Muscle layer of colon (tissue), 2 donors: ENCODE results near the gene ROR2.

ENCODE experiments used
- H3K27ac ChIP-seq: one replicate; pipeline ENCODE4 v1.7.0; 2013; ENCODE audit warnings: low read depth, mild to moderate bottlenecking, low read length, moderate library complexity
- H3K27me3 ChIP-seq, 2 donors: one replicate each; pipeline ENCODE4 v1.7.0; 2013; ENCODE audit warnings: low read length in 2 of 2, mild to moderate bottlenecking in 2 of 2; ENCODE audit not compliant: insufficient read depth in 2 of 2, control insufficient read depth in 1 of 2
- H3K36me3 ChIP-seq: one replicate; pipeline ENCODE4 v1.7.0; 2013; ENCODE audit warnings: mild to moderate bottlenecking, low read length; ENCODE audit not compliant: insufficient read depth
- H3K4me1 ChIP-seq: one replicate; pipeline ENCODE4 v1.7.0; 2013; ENCODE audit warnings: mild to moderate bottlenecking, low read length; ENCODE audit not compliant: insufficient read depth
- H3K4me3 ChIP-seq, 2 donors: one replicate each; pipeline ENCODE4 v1.7.0; 2013; ENCODE audit warnings: low read length in 2 of 2, low read depth in 1 of 2, mild to moderate bottlenecking in 1 of 2, moderate library complexity in 1 of 2
- H3K9ac ChIP-seq: one replicate; pipeline ENCODE4 v1.7.0; 2013; ENCODE audit warnings: low read length
- H3K9me3 ChIP-seq: one replicate; pipeline ENCODE4 v1.7.0; 2013; ENCODE audit warnings: mild to moderate bottlenecking, low read length
- donor health status: abdominal sarcoma.
- donor health status: Adenocarcinoma of cecum.

The ROR2 gene

DNA sequence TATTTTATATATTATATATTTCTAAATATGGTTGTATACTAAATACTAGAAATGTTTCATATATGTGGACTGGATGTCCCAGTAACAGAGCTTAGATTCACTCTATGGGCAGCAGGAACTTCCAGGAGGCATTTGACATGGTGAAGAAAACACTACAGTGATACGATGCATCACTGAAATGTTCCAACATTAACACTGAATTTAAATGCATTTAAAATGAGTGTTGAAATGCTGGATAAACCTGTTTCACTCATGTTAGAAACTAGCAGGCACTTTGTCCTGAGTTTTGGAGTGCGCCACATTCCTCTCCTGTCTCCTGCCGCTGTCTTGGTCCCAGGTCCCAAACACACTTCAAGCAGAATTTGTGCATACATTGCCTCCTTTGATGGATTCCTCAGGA is 288.6 kb downstream of the ROR2 start:
- Histone ChIP-seq H3K4me3 (no peak overlapping the region), H3K4me1 (peaks cover 8% of the 10 kb centered on the region), H3K9ac (no peak overlapping the region), H3K9me3 (no peaks in the 10 kb centered on the region), H3K27ac (no peak overlapping the region), H3K27me3 (no peaks in the 10 kb centered on the region), H3K36me3 (no peaks in the 10 kb centered on the region)

DNA sequence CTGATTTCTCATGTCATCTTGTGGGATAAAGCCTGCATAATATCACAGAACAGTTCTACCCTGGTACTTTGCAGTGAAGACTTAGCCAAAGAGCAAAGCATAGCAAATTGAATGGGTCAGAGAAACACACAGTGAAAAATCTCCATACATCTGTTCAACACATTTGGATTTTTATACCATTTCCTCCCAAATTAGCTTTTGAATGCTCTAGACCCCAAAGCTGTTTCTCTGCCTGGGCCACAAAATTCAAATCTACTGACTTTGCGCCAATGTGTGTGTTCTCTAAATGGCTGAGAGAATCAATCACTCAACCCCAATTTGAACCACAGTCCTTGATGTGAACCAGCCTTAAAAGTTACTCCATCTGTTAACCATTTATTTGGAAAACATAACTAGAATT is 289.5 kb downstream of the ROR2 start:
- Histone ChIP-seq H3K27me3 (no peaks in the 10 kb centered on the region), H3K9me3 (no peaks in the 10 kb centered on the region), H3K4me1 (peaks cover 8% of the 10 kb centered on the region), H3K9ac (no peak overlapping the region), H3K4me3 (no peak overlapping the region), H3K27ac (no peak overlapping the region), H3K36me3 (no peaks in the 10 kb centered on the region)

DNA sequence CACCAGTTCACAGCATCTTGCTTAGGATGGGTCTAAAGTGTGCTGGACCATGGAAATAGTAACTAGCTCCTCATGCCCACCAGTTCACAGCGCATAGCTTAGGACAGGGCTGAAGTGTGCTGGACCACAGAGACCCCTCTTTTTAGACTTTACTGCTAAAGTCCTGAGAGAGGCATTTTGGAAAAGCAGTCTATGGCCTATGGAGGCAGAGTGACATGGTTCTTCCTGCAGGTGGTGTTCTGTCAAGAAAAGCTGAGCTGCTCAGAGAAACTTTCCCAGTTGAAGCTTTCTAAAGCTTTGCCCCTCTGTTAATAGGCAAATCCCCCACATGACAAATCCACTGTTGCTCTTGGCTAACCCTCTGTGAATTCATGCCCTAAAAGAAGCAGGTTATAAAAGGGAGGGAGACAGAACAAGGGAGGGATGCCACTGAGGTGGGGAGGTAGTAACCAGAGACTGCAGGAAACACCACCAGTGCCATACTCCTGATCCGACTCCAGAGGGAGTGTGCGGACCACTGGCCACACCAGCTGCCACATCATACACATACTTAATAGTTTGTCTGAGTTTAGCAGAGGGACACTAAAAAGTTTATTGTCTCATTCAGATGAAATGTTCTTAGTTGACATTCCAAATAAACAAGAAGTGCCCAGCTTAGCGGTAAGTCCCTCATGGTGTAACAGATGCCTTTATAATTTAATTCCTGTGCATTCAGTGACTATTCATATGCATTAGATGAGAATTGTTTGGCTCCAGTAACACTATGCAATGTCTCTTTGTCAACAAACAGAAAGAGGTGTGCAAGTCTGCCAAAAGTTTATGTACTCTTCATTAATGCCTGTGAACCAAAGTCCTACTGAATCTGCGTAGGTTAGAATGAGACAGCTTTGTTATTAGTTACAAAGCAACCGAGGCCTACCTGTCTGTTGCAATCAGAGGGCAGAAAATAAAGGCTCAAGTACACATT is 290.2 kb downstream of the ROR2 start:
- Histone ChIP-seq H3K4me1 (peaks cover 8% of the 10 kb centered on the region), H3K9me3 (no peaks in the 10 kb centered on the region), H3K27ac (no peak overlapping the region), H3K4me3 (no peak overlapping the region), H3K36me3 (no peaks in the 10 kb centered on the region), H3K27me3 (no peaks in the 10 kb centered on the region), H3K9ac (no peak overlapping the region)

DNA sequence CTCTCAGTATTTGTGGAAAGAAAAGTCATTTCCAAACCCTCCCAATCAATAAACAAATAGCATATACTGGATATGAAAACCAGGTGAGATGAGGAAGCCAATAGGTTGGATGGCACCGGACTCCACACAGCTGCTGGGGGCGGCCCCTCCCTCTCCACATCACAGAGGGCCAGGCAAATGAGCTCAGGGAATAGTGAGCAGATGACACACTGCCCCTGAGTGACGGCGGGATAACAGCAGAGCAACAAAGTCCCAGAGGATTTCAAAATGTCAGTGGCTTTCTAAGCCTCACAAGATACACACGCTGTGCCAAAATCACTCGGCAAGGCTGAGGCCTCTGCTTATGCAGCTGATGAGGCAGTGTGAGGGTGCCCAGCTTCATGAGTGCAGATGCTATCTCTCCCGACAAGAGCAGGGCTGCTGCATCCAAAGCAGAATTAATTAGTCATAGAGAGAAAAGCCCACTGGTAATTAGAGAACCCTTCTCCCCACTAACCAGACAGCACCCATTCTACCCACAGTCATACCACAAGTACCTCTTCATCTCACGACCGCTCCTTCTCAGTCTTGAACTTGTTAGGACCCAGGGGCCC is 291.4 kb downstream of the ROR2 start:
- Histone ChIP-seq H3K27ac (no peak overlapping the region), H3K27me3 (no peaks in the 10 kb centered on the region), H3K9me3 (no peaks in the 10 kb centered on the region), H3K4me1 (peaks cover 8% of the 10 kb centered on the region), H3K4me3 (no peak overlapping the region), H3K9ac (no peak overlapping the region), H3K36me3 (no peaks in the 10 kb centered on the region)

DNA sequence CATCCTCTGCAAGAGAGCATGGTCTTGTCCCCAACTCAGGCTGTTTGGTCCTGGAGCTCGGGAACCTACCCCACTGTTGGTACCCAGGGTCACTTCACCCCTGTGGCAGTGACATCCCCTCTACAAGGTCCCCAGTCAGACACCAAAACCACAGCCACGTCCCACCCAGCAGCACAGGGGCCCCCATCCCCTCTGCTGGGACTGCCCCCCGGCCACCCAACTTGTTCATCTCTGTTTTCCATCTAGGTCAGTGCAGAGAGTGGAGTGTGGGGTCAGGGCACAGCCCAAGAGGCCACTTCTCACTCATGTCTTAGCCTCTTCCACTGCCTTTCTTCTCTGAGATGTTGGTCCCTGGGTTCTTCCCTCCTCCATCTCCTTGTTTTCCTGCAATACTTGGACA is 292.5 kb downstream of the ROR2 start:
- Histone ChIP-seq H3K36me3 (no peaks in the 10 kb centered on the region), H3K4me1 (peaks cover 8% of the 10 kb centered on the region), H3K9me3 (no peaks in the 10 kb centered on the region), H3K9ac (no peak overlapping the region), H3K27ac (no peak overlapping the region), H3K27me3 (no peaks in the 10 kb centered on the region), H3K4me3 (no peak overlapping the region)

DNA sequence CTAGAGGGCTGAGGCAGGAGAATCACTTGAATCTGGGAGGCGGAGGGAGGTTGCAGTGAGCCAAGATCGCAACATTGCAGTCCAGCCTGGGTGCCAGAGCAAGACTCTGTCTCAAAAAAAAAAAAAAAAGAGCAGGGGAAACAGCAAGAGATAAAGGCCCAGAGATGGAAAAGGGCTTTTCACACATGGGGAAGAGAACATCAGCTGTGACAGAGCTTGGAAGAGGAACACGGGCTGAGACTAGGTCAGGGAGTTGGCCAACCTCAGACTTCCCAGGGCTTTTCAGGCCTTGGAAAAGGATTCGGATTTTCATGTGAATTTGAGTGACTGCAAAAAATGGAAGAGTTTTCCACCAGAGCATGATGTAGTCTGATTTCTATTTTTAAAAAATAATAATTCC is 294.4 kb downstream of the ROR2 start:
- H3K27ac ChIP-seq, result no peak overlapping the region
- peaks cover 7% of the 10 kb centered on the region for H3K4me1 ChIP-seq
- no peaks in the 10 kb centered on the region for H3K9me3 ChIP-seq
- H3K4me3 ChIP-seq, result no peak overlapping the region
- H3K9ac ChIP-seq, result no peak overlapping the region
- no peaks in the 10 kb centered on the region for H3K36me3 ChIP-seq
- H3K27me3 ChIP-seq, result no peaks in the 10 kb centered on the region

DNA sequence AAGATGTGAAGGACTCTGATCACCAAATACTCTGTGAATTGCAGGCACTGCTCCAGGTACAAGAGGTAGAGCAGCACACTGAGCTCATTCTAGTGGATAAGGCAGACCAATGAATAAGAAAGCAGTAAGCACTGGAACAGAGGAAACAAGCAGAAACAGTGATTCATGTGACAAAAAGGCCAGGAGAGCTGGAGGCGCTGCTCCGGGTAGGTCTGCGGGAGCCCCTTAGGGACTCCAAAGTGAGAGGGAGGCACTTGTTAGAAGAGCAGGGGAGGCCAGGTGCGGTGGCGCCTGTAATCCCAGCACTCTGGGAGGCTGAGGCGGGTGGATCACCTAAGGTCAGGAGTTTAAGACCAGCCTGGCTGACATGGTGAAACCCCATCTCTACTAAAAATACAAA is 294.8 kb downstream of the ROR2 start:
- H3K4me3 ChIP-seq, result no peak overlapping the region
- H3K9ac ChIP-seq, result no peak overlapping the region
- no peaks in the 10 kb centered on the region for H3K36me3 ChIP-seq
- no peaks in the 10 kb centered on the region for H3K9me3 ChIP-seq
- no peak overlapping the region for H3K27ac ChIP-seq
- no peaks in the 10 kb centered on the region for H3K27me3 ChIP-seq
- peaks cover 3% of the 10 kb centered on the region for H3K4me1 ChIP-seq

DNA sequence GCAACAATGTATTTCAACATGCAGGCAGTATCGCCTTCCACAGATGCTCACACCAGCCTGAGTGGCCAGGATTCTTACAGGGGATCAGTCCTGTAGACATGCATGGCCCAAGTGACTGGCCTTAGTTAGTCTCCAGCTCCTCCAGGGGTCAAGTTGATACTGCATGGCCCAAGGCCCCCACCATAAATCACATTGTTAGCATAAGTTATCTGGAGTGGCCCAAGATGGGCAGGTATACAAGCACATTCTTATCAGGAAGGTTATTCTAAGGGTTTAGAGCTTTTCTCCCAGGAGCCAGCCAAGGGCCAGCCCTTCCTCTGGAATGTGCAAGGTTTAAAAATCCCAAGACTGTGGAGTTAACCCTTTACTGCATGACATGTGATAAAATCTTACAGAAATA is 295.5 kb downstream of the ROR2 start:
- Histone ChIP-seq H3K4me1 (no peaks in the 10 kb centered on the region), H3K9me3 (no peaks in the 10 kb centered on the region), H3K9ac (no peak overlapping the region), H3K36me3 (no peaks in the 10 kb centered on the region), H3K27ac (no peak overlapping the region), H3K27me3 (no peaks in the 10 kb centered on the region), H3K4me3 (no peak overlapping the region)

DNA sequence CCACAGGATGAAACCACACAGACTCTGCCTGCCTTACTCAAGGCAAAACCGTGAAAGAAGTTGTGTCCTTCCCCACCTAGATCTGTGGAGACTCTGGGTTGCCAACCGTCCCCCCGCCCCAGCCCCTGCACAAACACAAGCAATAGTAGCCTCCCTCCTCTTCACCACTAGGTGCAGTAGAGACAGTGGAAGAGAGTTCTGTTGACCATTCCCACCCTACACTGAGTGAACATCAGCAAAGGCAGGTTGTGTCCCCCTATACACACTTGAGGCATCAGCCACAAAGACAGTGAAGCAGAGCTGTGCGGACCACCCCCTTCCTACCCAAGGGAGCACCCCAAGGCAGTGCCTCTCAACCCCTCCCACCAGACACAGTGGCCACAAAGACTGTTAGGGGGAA is 302.7 kb downstream of the ROR2 start:
- Histone ChIP-seq H3K27me3 (no peaks in the 10 kb centered on the region), H3K4me3 (no peak overlapping the region), H3K9me3 (no peaks in the 10 kb centered on the region)

DNA sequence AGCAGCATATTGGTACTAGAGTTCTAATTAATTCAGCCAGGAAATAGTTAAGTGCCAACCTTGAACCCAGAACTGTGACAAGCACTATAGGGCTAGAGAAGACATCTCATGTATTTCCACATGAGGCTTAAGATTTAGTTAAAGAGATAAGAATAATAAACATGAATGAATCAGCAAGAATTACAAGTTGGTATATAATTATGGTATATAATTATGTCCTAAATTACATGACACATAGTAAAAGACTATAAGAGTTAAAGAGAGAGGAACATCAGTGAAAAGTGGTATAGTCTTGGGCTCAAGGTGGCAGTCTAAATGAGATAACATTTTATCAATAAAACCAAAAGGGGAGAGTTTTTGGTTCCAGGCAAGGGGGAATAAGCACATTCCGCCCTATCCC is 303.3 kb downstream of the ROR2 start:
- H3K9ac ChIP-seq, result no peak overlapping the region
- H3K4me3 ChIP-seq, result no peak overlapping the region
- no peaks in the 10 kb centered on the region for H3K36me3 ChIP-seq
- no peak overlapping the region for H3K27ac ChIP-seq
- H3K9me3 ChIP-seq, result no peaks in the 10 kb centered on the region
- H3K27me3 ChIP-seq, result no peaks in the 10 kb centered on the region
- H3K4me1 ChIP-seq, result peaks cover 7% of the 10 kb centered on the region

More for the DNA sequence above, 302.7 kb downstream of the ROR2 start:
- no peaks in the 10 kb centered on the region for H3K36me3 ChIP-seq
- H3K4me1 ChIP-seq, result peaks cover 7% of the 10 kb centered on the region
- no peak overlapping the region for H3K9ac ChIP-seq
- no peak overlapping the region for H3K27ac ChIP-seq

DNA sequence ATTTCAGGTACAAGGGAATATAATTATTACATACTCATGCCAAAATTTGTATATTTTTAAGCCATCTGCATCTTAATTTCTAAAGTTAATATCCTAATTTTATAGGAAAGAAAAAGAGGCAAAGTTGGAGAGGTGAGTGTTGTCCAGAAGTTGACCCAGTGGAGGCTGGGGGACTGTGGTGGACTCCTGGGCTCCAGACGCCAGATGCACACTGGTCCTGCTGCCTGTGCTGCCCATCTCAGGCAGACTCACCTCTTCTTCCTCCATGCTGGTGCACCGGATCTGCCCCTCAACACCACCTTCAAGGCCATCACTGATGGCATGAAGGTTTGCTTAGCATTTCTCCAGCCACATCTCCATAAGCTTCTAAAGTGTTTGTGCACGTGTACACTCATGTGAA is 305.6 kb downstream of the ROR2 start:
- Histone ChIP-seq H3K9ac (no peak overlapping the region), H3K4me1 (peaks cover 7% of the 10 kb centered on the region), H3K9me3 (peaks cover 4% of the 10 kb centered on the region), H3K4me3 (no peak overlapping the region), H3K27me3 (no peaks in the 10 kb centered on the region), H3K36me3 (no peaks in the 10 kb centered on the region), H3K27ac (no peak overlapping the region)
